H1 (cell line): ENCODE measurements around the gene ZSWIM2.

Experiments used
- CTCF ChIP-seq, 3 experiments: IDR thresholded peaks; 1 replicate in 2 of 3; 2 replicates in 1 of 3; pipeline versions ENCODE4 v1.5.1 to v1.6.1; 2011; ENCODE audit warnings: low read length in 3 of 3, mild to moderate bottlenecking in 3 of 3, inconsistent platforms in 2 of 3, low read depth in 1 of 3, moderate library complexity in 1 of 3; ENCODE audit not compliant: insufficient read depth in 1 of 3; ENCODE audit errors: control extremely low read depth in 1 of 3
- KDM1A ChIP-seq: fragments of 200-600, 300-600 bp; sonication (generic); IDR thresholded peaks from 2 replicates; pipeline ENCODE4 v1.7.1; 2016; ENCODE audit warnings: mild to moderate bottlenecking, low read length, borderline replicate concordance
- MAFK ChIP-seq: IDR thresholded peaks from 2 replicates; pipeline ENCODE4 v1.6.1; 2012; ENCODE audit warnings: low read depth, mild to moderate bottlenecking, improper control_type of control experiment, low read length
- TBP ChIP-seq: IDR thresholded peaks from 2 replicates; pipeline ENCODE4 v1.6.1; 2011; ENCODE audit warnings: low read depth, low read length, improper control_type of control experiment

GRCh38 chr2:186887107-186888090, 38.4 kb upstream of the ZSWIM2 start:
- no peak for TF ChIP-seq MAFK
- no peak for TF ChIP-seq CTCF (IDR thresholded peaks at IDR 0.05; ENCODE audit: control extremely low read depth in 1 of 3, insufficient read depth in 1 of 3, low read depth in 1 of 3, low read length in 3 of 3)
- TF ChIP-seq KDM1A = no peak
- TF ChIP-seq TBP = no peak
